ENCODE results near the gene ICAM2.

GRCh38 chr17:64001091-64001579 is 19.3 kb downstream of the ICAM2 start:
- no peak for TF ChIP-seq ZBTB21 (CRISPR knock-in tag; IDR thresholded peaks at IDR 0.05; ENCODE audit: borderline replicate concordance)
- no peak for TF ChIP-seq CTCF (IDR thresholded peaks at IDR 0.05)
- TF ChIP-seq ZNF263 (CRISPR knock-in tag; IDR thresholded peaks at IDR 0.05; ENCODE audit: low read depth) = no peak
- no peak for TF ChIP-seq ESRRA (CRISPR knock-in tag; IDR thresholded peaks at IDR 0.05; ENCODE audit: borderline replicate concordance)
- TF ChIP-seq ELF4 (CRISPR knock-in tag; IDR thresholded peaks at IDR 0.05; ENCODE audit: low read depth) = no peak
- no peak for TF ChIP-seq HMGXB4 (CRISPR knock-in tag; IDR thresholded peaks at IDR 0.05)
- TF ChIP-seq TCF7 (CRISPR knock-in tag; IDR thresholded peaks at IDR 0.05; ENCODE audit: low read depth) = no peak
- TF ChIP-seq PRDM15 (CRISPR knock-in tag; IDR thresholded peaks at IDR 0.05) = no peak
- TF ChIP-seq GTF2I (CRISPR knock-in tag; conservative IDR thresholded peaks at IDR 0.05) = no peak
- TF ChIP-seq MYBL2 (CRISPR knock-in tag; IDR thresholded peaks at IDR 0.05) = no peak
- TF ChIP-seq CREM (CRISPR knock-in tag; IDR thresholded peaks at IDR 0.05) = no peak
- no peak for TF ChIP-seq NR2C2 (CRISPR knock-in tag; IDR thresholded peaks at IDR 0.05)
